Keratinocyte (primary cell): Measurements from ENCODE around the gene ACACB. TPM values are rescaled to one million over a fixed set of nuclear protein-coding genes. Genes with fewer than 3 reads are reported as not detected.

Experiments used
- DNase-seq: peaks from one replicate; pipeline ENCODE4 v3.0.0-alpha.2; 2011; ENCODE audit warnings: low read depth, missing footprints, low spot score
- FAIRE-seq: peaks from 2 replicates; lab custom pipeline; 2011; peaks lifted over from hg19 to GRCh38; lab: Jason Lieb, UNC
- H2AFZ ChIP-seq: 2 replicates; pipeline ENCODE4 v1.6.0; 2012; ENCODE audit warnings: low read length, control low read depth, inconsistent platforms; ENCODE audit not compliant: control insufficient read depth
- H3K27ac ChIP-seq: 2 replicates; pipeline ENCODE4 v1.5.1; 2011; ENCODE audit warnings: low read length; ENCODE audit not compliant: control insufficient read depth, insufficient read depth
- H3K27me3 ChIP-seq: 3 replicates; pipeline ENCODE4 v1.6.0; 2011; ENCODE audit warnings: low read length; ENCODE audit not compliant: control insufficient read depth, insufficient read depth; ENCODE audit errors: extremely low read depth
- H3K36me3 ChIP-seq, 2 experiments: 2 replicates in 1 of 2; 3 replicates in 1 of 2; pipeline ENCODE4 v1.5.1; 2011; ENCODE audit warnings: low read length in 2 of 2, mild to moderate bottlenecking in 1 of 2; ENCODE audit not compliant: control insufficient read depth in 2 of 2, insufficient read depth in 2 of 2; ENCODE audit errors: extremely low read depth in 1 of 2
- H3K4me1 ChIP-seq: 3 replicates; pipeline ENCODE4 v1.5.1; 2011; ENCODE audit warnings: low read length; ENCODE audit not compliant: control insufficient read depth, insufficient read depth; ENCODE audit errors: extremely low read depth
- H3K4me2 ChIP-seq: 3 replicates; pipeline ENCODE4 v1.6.0; 2011; ENCODE audit warnings: low read depth, low read length; ENCODE audit not compliant: control insufficient read depth, insufficient read depth; ENCODE audit errors: extremely low read depth
- H3K4me3 ChIP-seq, 3 experiments: fragments of 200-600 bp in 1 of 3; sonication (generic) in 1 of 3; 2 replicates in 2 of 3; 3 replicates in 1 of 3; pipeline ENCODE4 v1.5.1; 2011 to 2016; ENCODE audit warnings: low read length in 3 of 3, mild to moderate bottlenecking in 3 of 3, control low read depth in 2 of 3, inconsistent platforms in 1 of 3, low read depth in 1 of 3, mixed read lengths in 1 of 3, mixed run types in 1 of 3, moderate library complexity in 1 of 3; ENCODE audit not compliant: control insufficient read depth in 2 of 3, insufficient read depth in 2 of 3; ENCODE audit errors: extremely low read depth in 1 of 3
- H3K79me2 ChIP-seq: 2 replicates; pipeline ENCODE4 v1.6.0; 2012; ENCODE audit warnings: low read length; ENCODE audit not compliant: control insufficient read depth, insufficient read depth
- H3K9ac ChIP-seq: 3 replicates; pipeline ENCODE4 v1.6.0; 2011; ENCODE audit warnings: low read length; ENCODE audit not compliant: control insufficient read depth, insufficient read depth; ENCODE audit errors: extremely low read depth
- H3K9me1 ChIP-seq: 3 replicates; pipeline ENCODE4 v1.6.0; 2011; ENCODE audit warnings: low read length; ENCODE audit not compliant: control insufficient read depth, insufficient read depth; ENCODE audit errors: extremely low read depth
- H3K9me3 ChIP-seq: 2 replicates; pipeline ENCODE4 v1.5.1; 2012; ENCODE audit warnings: low read depth, low read length; ENCODE audit not compliant: control insufficient read depth
- H4K20me1 ChIP-seq: 3 replicates; pipeline ENCODE4 v1.6.0; 2011; ENCODE audit warnings: low read length; ENCODE audit not compliant: control insufficient read depth, insufficient read depth; ENCODE audit errors: extremely low read depth
- CTCF ChIP-seq, 3 experiments: IDR thresholded peaks in 1 of 3; conservative IDR thresholded peaks in 1 of 3; optimal IDR thresholded peaks in 1 of 3; 2 replicates in 2 of 3; 3 replicates in 1 of 3; pipeline versions ENCODE3 to v1.5.1; 2011; ENCODE audit warnings: low read length in 3 of 3, mild to moderate bottlenecking in 3 of 3, moderate library complexity in 2 of 3, control low read depth in 1 of 3, inconsistent platforms in 1 of 3; ENCODE audit not compliant: insufficient read depth in 2 of 3; ENCODE audit errors: extremely low read depth in 1 of 3
- EZH2 ChIP-seq: IDR thresholded peaks from one replicate; pipeline ENCODE4 v1.6.1; 2012; ENCODE audit warnings: inconsistent platforms, mild to moderate bottlenecking, low read length, moderate library complexity
- dilution Hi-C: fragments of 300-500 bp; cut with MboI; formaldehyde crosslinking; loops from one replicate; pipeline ENCODE4 v1.7.0; 2020; ENCODE audit warnings: low sequenced_read_pairs; ENCODE audit not compliant: extremely low pct_ligation_motif_present
- polyA plus RNA-seq, 5 experiments: library from polyadenylated mRNA; depleted of rRNA in 3 of 5; stranded (reverse) in 3 of 5; stranded (forward) in 1 of 5; unstranded in 1 of 5; fragments of >200 nt; gene quantifications; 1 replicate in 1 of 5; 2 replicates in 3 of 5; 3 replicates in 1 of 5; pipeline versions ENCODE4 v1.2.1 to v1.2.3, GENCODE V29; 2011 to 2012; ENCODE audit warnings: missing spikeins in 2 of 5, low read depth in 1 of 5, low replicate concordance in 1 of 5

ACACB gene
- polyA plus RNA-seq, 1 donor (not counting 4 experiments of a cell fraction or from before 2014, with no cell fraction given), result 1.3 TPM

DNA sequence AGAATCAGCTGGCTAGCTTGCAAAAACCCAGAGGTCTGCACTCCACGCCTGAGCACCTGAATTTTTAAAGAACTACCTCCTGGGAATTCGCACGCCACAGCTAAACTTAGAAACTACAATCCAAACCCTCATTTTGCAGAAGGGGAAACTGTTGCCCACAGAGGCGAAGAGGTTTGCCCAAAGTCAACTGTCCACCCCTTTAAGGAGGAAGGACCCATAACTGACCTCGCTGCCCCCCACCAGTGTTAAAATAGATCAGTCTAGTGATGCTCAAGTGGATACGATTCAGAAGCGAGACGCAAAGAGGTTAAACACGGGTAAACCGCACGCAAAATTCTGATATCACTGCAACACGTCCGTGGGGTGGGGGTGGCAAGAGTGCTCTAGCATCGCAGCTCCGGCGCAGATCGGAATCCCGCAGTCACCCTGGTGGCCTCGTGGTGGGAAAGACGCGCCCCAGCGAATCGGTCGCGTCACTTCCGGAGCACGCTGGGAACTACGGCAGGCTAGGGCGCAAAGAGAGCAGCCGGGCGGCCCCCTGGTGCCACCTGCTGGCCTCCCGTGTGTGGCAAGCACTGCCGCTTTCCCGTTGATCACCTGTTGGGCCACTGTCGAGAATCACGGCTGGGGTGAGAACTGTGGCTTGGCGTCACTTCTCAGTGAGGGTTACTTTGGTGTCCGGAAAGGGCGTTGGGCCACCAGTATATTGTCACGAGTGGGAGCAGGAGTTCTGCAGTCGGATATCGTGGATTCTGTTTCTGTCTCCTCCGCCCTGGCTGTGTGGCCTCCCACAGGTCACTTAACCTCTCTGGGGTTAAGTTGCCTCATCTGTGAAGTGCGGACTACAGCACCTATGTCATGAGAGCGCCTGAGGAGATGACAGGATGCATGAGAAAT is 23.1 kb upstream of the ACACB start, which contains the start of gene ALKBH2:
TSS of gene ALKBH2 (minus strand) at position 451 of the 897 bp plus-strand sequence. CDS start 686 bp downstream, outside the sequence.
- TF ChIP-seq CTCF (optimal IDR thresholded peaks at IDR 0.05 in 1 of 3, IDR thresholded peaks at IDR 0.05 in 1 of 3, conservative IDR thresholded peaks at IDR 0.05 in 1 of 3; ENCODE audit: extremely low read depth in 1 of 3, insufficient read depth in 2 of 3, low read length in 3 of 3) (peak; percentile 95 to 100 (median 100)), EZH2 (no peak)
- Histone ChIP-seq H3K4me1 (peaks cover 12% of the 10 kb centered on the region), H3K27ac (peak within 1 kb of the TSS; percentile 82), H3K27me3 (no peaks in the 10 kb centered on the region), H3K9me1 (no peaks in the 10 kb centered on the region), H3K79me2 (peaks cover 16% of the 10 kb centered on the region), H3K9me3 (no peaks in the 10 kb centered on the region), H3K9ac (peak within 1 kb of the TSS; percentile 82), H3K4me3 (peak within 1 kb of the TSS; percentile 50 to 91 (median 87)), H4K20me1 (no peaks in the 10 kb centered on the region), H3K4me2 (peak within 1 kb of the TSS; percentile 95), H3K36me3 (peaks cover 4 to 5% of the 10 kb centered on the region in 2 experiments), H2AFZ (peak within 1 kb of the TSS; percentile 91)
- DNase-seq (peak; percentile 64), FAIRE-seq (peak; percentile 87)
- dilution Hi-C loops, result no loop called here

DNA sequence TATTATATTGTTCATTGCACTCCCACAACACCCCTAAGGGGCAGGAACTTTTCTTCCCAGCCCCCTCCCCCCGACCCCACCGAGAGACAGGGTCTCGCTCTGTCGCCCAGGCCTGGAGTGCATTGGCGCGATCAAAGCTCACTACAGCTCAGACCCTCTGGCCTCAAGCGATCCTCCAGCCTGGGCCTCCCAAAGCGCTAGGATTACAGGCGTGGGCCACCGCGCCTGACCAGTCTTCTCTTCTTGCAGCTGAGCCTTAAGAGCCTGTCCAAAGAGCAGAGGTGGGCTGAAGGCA is 19.3 kb upstream of the ACACB start:
- H3K4me3 ChIP-seq, result peak overlapping the region; percentile 23 to 77 (median 72)
- no peaks in the 10 kb centered on the region for H3K9me1 ChIP-seq
- H3K9me3 ChIP-seq, result no peaks in the 10 kb centered on the region
- H3K79me2 ChIP-seq, result peaks cover 12% of the 10 kb centered on the region
- H3K27ac ChIP-seq, result no peak overlapping the region
- H4K20me1 ChIP-seq, result no peaks in the 10 kb centered on the region
- peak overlapping the region; percentile 32 for H2AFZ ChIP-seq
- no peaks in the 10 kb centered on the region for H3K27me3 ChIP-seq
- no peak overlapping the region for H3K9ac ChIP-seq
- TF ChIP-seq CTCF (optimal IDR thresholded peaks at IDR 0.05 in 1 of 3, IDR thresholded peaks at IDR 0.05 in 1 of 3, conservative IDR thresholded peaks at IDR 0.05 in 1 of 3; ENCODE audit: extremely low read depth in 1 of 3, insufficient read depth in 2 of 3, low read length in 3 of 3) (no peak), EZH2 (no peak)
- H3K4me2 ChIP-seq, result peak overlapping the region; percentile 54
- FAIRE-seq (no peak), DNase-seq (no peak)
- peaks cover 6% of the 10 kb centered on the region in 2 experiments for H3K36me3 ChIP-seq
- dilution Hi-C loops, result no loop called here
- H3K4me1 ChIP-seq, result peaks cover 16% of the 10 kb centered on the region
